ENCODE measurements around the gene MAP1LC3A.
A peak's percentile ranks its signal among the peaks of the same experiment; 100 is the strongest.

Gene MAP1LC3A

GRCh38 chr20:34574861-34575260 is 16.3 kb downstream of the MAP1LC3A start:
- DNase-seq = no peak

- DNase-seq = no peak
Measured at GRCh38 chr20:34575271-34575670, 16.8 kb downstream of the MAP1LC3A start.

GRCh38 chr20:34575756-34576155 is 17.2 kb downstream of the MAP1LC3A start:
- no peak for DNase-seq

GRCh38 chr20:34577061-34577460 is 18.5 kb downstream of the MAP1LC3A start:
- no peak for DNase-seq

GRCh38 chr20:34578025-34578424 is 19.5 kb downstream of the MAP1LC3A start:
- DNase-seq = no peak

- DNase-seq = peak in 7 of 51 donors; percentile 12 to 46 (median 15)
Measured at GRCh38 chr20:34578521-34578920, 20.0 kb downstream of the MAP1LC3A start.

- DNase-seq = peak in 38 of 51 donors; percentile 19 to 85 (median 64)
Measured at GRCh38 chr20:34579191-34579978, 20.9 kb downstream of the MAP1LC3A start.

GRCh38 chr20:34579979-34580940 is 21.7 kb downstream of the MAP1LC3A start:
- peak in 1 of 51 donors; percentile 14 for DNase-seq

GRCh38 chr20:34581341-34582184 is 23.0 kb downstream of the MAP1LC3A start:
- peak in 18 of 51 donors; percentile 10 to 59 (median 26) for DNase-seq

GRCh38 chr20:34582221-34582620 is 23.7 kb downstream of the MAP1LC3A start:
- no peak for DNase-seq

GRCh38 chr20:34582911-34583310 is 24.4 kb downstream of the MAP1LC3A start:
- DNase-seq = no peak

- peak in 1 of 51 donors; percentile 12 for DNase-seq
Measured at GRCh38 chr20:34583544-34583943, 25.0 kb downstream of the MAP1LC3A start.

- DNase-seq = no peak
Measured at GRCh38 chr20:34585019-34585418, 26.5 kb downstream of the MAP1LC3A start.

- no peak for DNase-seq
Measured at GRCh38 chr20:34586488-34587163, 28.1 kb downstream of the MAP1LC3A start.

GRCh38 chr20:34595377-34596184 is 37.1 kb downstream of the MAP1LC3A start:
- DNase-seq = no peak

- no peak for DNase-seq
Measured at GRCh38 chr20:34600892-34601653, 42.6 kb downstream of the MAP1LC3A start.

- no peak for DNase-seq
Measured at GRCh38 chr20:34604980-34605788, 46.7 kb downstream of the MAP1LC3A start.

GRCh38 chr20:34607066-34607465 is 48.5 kb downstream of the MAP1LC3A start:
- no peak for DNase-seq
